Myocyte (in vitro differentiated cells): Measurements from ENCODE around the gene PLXDC2. TPM values are rescaled to one million over a fixed set of nuclear protein-coding genes. Genes with fewer than 3 reads are reported as not detected.

ENCODE experiments used
- DNase-seq: peaks from one replicate; pipeline ENCODE4 v3.0.0-alpha.2; 2012; ENCODE audit warnings: low read depth
- total RNA-seq: library from RNA; depleted of rRNA; stranded (reverse); fragments of >200 nt; gene quantifications from 2 replicates; pipeline ENCODE4 v1.2.3, GENCODE V29; 2014

PLXDC2 gene
- total RNA-seq, 1 donor from 2014 or later = 12.0 TPM

GRCh38 chr10:20330246-20330645, 514.0 kb downstream of the PLXDC2 start:
- no peak for DNase-seq

GRCh38 chr10:20334559-20334958, 518.3 kb downstream of the PLXDC2 start:
- DNase-seq = no peak
